GM12865 (cell line): ENCODE measurements around the gene CPA2.

Experiments
- DNase-seq: peaks from one replicate; pipeline ENCODE4 v3.0.0; 2010; ENCODE audit warnings: low read depth
- H3K4me3 ChIP-seq: 2 replicates; pipeline ENCODE4 v1.5.1; 2011; ENCODE audit warnings: mild to moderate bottlenecking, low read depth, low read length, control low read depth
- TF ChIP-seq, protein P1 (sequence below): IDR thresholded peaks from 2 replicates; pipeline ENCODE4 v1.5.1; 2011; ENCODE audit warnings: low read length, control low read depth, low read depth, inconsistent platforms; ENCODE audit not compliant: insufficient read depth; ENCODE audit errors: missing control alignments

Gene CPA2

DNA sequence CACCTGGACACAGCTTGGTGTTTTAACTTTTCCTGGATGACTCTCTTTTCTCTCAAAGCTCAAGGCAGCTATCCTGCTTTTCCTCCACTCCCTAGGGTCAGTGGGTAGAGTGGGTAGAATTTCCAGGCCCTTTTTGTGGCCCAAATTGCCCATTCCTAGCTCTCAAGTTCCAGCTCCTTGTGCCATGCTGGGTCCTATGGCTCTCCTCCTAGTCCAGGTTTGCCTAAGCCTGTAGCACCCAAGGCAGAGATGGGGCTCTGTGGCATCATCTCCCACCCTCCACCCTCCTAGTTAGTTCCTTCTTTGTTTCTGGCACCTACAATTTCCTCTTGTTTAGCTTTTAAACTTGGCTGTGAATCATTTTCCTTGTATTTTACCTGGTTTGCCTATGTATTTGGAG, 36.0 kb downstream of the CPA2 start:
- DNase-seq = no peak
- TF ChIP-seq, protein P1, sequence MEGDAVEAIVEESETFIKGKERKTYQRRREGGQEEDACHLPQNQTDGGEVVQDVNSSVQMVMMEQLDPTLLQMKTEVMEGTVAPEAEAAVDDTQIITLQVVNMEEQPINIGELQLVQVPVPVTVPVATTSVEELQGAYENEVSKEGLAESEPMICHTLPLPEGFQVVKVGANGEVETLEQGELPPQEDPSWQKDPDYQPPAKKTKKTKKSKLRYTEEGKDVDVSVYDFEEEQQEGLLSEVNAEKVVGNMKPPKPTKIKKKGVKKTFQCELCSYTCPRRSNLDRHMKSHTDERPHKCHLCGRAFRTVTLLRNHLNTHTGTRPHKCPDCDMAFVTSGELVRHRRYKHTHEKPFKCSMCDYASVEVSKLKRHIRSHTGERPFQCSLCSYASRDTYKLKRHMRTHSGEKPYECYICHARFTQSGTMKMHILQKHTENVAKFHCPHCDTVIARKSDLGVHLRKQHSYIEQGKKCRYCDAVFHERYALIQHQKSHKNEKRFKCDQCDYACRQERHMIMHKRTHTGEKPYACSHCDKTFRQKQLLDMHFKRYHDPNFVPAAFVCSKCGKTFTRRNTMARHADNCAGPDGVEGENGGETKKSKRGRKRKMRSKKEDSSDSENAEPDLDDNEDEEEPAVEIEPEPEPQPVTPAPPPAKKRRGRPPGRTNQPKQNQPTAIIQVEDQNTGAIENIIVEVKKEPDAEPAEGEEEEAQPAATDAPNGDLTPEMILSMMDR = no peak
- H3K4me3 ChIP-seq = no peak overlapping the region

GRCh38 chr7:130303127-130303526, 36.5 kb downstream of the CPA2 start:
- TF ChIP-seq, protein P1 = no peak
- DNase-seq = no peak

DNA sequence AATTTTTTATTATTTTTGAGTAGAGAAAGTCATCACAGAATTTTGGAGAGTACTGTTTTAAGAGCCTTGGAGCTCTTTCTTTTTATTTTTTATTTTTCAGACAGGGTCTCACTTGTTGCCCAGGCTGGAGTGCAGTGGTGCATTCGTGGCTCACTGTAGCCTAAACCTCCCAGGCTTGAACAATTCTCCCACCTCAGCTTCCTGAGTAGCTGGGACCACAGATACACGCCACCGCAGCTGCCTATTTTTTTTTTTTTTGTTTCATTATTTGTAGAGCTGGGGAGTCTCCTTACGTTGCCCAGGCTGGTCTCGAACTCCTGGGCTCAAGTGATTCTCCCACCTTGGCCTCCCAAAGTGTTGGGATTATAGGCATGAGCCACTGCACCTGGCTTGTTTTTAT, 36.9 kb downstream of the CPA2 start:
- H3K4me3 ChIP-seq = no peak overlapping the region
- TF ChIP-seq, protein P1 = no peak
- peak; percentile 55 for DNase-seq

More at GRCh38 chr7:130303127-130303526, 36.5 kb downstream of the CPA2 start:
- H3K4me3 ChIP-seq = no peak overlapping the region

DNA sequence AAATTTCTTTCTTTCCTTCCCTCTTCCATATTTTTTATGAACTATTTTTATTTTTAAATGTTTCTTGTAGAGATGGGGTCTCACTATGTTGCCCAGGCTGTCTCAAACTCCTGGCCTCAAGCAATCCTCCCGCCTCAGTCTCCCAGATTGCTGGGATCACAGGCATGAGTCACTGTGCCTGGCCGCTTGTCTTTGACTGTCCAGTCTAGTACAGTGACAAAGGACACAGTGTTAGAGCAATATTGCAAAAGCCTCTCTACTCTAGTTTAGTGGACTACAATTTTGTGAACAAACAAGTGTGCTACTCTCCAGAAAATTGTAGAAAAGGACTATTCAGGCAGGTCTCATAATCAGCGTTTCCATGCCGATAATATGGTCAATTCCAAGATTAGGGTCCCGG, 37.3 kb downstream of the CPA2 start:
- no peak for DNase-seq
- TF ChIP-seq, protein P1 = no peak
- H3K4me3 ChIP-seq = no peak overlapping the region

DNA sequence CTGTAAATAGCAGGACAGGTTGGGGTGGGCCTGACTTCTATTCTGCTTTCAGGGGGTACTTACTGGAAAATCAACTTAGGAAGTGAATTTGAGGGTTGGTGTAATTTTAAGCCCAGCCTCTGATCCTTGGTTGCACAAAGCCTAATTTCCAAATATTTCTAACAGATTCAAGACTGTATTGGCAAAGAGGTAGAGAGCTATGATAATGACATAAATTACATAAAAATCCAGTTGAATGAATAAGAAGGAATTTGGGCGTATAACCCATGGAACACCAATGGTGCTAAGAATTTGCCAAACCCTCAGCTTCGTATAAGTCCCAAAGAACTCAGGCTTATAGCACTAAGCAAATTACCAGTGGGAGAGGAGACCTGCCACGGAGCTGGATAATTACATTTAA, 38.2 kb downstream of the CPA2 start:
- no peak for DNase-seq
- no peak overlapping the region for H3K4me3 ChIP-seq
- TF ChIP-seq, protein P1 = no peak

GRCh38 chr7:130305433-130306042, 38.9 kb downstream of the CPA2 start:
- no peak overlapping the region for H3K4me3 ChIP-seq
- DNase-seq = no peak

More at GRCh38 chr7:130305433-130306042, 38.9 kb downstream of the CPA2 start:
- TF ChIP-seq, protein P1 = no peak
